Measurements from ENCODE around the gene SMTN.

SMTN gene

GRCh38 chr22:31136711-31137110 is 55.6 kb downstream of the SMTN start:
- DNase-seq (ENCODE audit: low read depth) = no peak
- H3K4me3 ChIP-seq (ENCODE audit: low read depth, low read length) = no peak overlapping the region
- in situ Hi-C loops (cut with HindIII; ENCODE audit: low sequenced_read_pairs) = no loop called here
- TF ChIP-seq CTCF (IDR thresholded peaks at IDR 0.05; ENCODE audit: low read depth, low read length, missing control alignments) = no peak

- in situ Hi-C loops (cut with HindIII; ENCODE audit: low sequenced_read_pairs) = no loop called here
- no peak for TF ChIP-seq CTCF (IDR thresholded peaks at IDR 0.05; ENCODE audit: low read depth, low read length, missing control alignments)
- no peak for DNase-seq (ENCODE audit: low read depth)
- H3K4me3 ChIP-seq (ENCODE audit: low read depth, low read length) = no peak overlapping the region
Measured at GRCh38 chr22:31137721-31138120, 56.6 kb downstream of the SMTN start.

- in situ Hi-C loops (cut with HindIII; ENCODE audit: low sequenced_read_pairs) = no loop called here
- no peak overlapping the region for H3K4me3 ChIP-seq (ENCODE audit: low read depth, low read length)
- DNase-seq (ENCODE audit: low read depth) = no peak
- no peak for TF ChIP-seq CTCF (IDR thresholded peaks at IDR 0.05; ENCODE audit: low read depth, low read length, missing control alignments)
Measured at GRCh38 chr22:31138126-31138525, 57.0 kb downstream of the SMTN start.

GRCh38 chr22:31139066-31139465 is 57.9 kb downstream of the SMTN start:
- no peak for TF ChIP-seq CTCF (IDR thresholded peaks at IDR 0.05; ENCODE audit: low read depth, low read length, missing control alignments)
- DNase-seq (ENCODE audit: low read depth) = no peak
- in situ Hi-C loops (cut with HindIII; ENCODE audit: low sequenced_read_pairs) = no loop called here
- no peak overlapping the region for H3K4me3 ChIP-seq (ENCODE audit: low read depth, low read length)

GRCh38 chr22:31139866-31140716 is 59.0 kb downstream of the SMTN start, which contains the start of gene PLA2G3:
PLA2G3 (minus strand) TSS chr22:31140508; CDS start chr22:31140354, 154 bp downstream.
- TF ChIP-seq CTCF (IDR thresholded peaks at IDR 0.05; ENCODE audit: low read depth, low read length, missing control alignments) = no peak
- DNase-seq (ENCODE audit: low read depth) = peak; percentile 16
- H3K4me3 ChIP-seq (ENCODE audit: low read depth, low read length) = no peak within 1 kb of the TSS
- in situ Hi-C loops (cut with HindIII; ENCODE audit: low sequenced_read_pairs) = no loop called here

GRCh38 chr22:31140746-31141145 is 59.6 kb downstream of the SMTN start:
- no peak overlapping the region for H3K4me3 ChIP-seq (ENCODE audit: low read depth, low read length)
- DNase-seq (ENCODE audit: low read depth) = no peak
- in situ Hi-C loops (cut with HindIII; ENCODE audit: low sequenced_read_pairs) = no loop called here
- no peak for TF ChIP-seq CTCF (IDR thresholded peaks at IDR 0.05; ENCODE audit: low read depth, low read length, missing control alignments)

Measured in astrocyte of the cerebellum (primary cell).